ENCODE measurements around the gene CYP3A7.

The CYP3A7 gene

DNA sequence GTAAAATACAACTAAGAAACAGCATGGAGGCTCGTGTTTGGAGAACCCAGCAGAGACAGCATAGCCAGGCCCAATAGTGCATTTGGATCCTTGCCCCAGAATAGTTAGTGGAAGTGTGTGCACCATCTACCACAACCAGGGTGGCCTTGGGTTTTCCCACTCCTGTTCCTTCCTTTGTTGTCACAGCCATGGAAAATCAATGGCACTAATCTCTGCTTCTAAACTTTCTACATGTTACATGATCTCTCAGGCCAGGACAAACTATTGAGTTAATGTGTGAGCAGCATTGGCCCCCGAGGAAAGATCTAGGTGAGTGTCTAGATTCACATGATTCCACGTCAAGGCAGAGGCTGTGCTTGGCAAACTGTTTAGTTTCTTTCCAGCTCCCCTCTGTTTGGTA lies 2.0 kb downstream of the CYP3A7 start:
- TF ChIP-seq, protein P1, sequence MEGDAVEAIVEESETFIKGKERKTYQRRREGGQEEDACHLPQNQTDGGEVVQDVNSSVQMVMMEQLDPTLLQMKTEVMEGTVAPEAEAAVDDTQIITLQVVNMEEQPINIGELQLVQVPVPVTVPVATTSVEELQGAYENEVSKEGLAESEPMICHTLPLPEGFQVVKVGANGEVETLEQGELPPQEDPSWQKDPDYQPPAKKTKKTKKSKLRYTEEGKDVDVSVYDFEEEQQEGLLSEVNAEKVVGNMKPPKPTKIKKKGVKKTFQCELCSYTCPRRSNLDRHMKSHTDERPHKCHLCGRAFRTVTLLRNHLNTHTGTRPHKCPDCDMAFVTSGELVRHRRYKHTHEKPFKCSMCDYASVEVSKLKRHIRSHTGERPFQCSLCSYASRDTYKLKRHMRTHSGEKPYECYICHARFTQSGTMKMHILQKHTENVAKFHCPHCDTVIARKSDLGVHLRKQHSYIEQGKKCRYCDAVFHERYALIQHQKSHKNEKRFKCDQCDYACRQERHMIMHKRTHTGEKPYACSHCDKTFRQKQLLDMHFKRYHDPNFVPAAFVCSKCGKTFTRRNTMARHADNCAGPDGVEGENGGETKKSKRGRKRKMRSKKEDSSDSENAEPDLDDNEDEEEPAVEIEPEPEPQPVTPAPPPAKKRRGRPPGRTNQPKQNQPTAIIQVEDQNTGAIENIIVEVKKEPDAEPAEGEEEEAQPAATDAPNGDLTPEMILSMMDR (IDR thresholded peaks at IDR 0.05), result no peak

DNA sequence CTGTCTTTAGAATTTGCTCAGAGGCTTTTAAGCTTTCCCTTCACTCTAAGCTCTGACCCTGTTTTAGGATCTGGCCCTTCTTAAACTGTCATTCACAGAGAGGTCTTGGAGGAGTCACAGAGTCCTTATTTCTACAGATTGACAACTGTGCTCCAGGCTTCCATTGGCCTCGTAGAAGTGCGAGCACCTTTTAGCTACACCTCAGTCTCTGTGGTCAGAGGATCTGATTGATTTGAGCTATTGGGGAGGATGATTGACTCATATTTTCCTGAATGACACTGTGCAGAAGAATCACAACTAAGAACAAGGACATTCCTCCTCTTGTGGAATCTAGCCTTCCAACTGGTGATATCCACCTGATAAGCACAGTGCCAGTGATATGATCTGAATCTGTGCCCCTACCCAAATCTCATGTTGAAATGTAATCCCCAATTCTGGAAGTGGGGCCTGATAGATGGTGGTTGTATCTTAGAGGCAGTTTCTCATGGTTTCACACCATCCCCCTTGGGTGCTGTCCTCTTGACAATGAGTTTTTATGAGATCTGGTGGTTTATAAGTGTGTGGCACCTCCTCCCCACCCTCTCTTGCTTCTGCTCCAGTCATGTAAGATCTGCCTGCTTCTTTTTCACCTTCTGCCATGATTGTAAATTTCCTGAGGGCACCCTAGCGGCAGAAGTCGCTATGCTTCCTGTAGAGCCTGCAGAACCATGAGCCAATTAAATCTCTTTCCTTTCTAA lies 3.2 kb downstream of the CYP3A7 start:
- TF ChIP-seq, protein P1 (IDR thresholded peaks at IDR 0.05), result no peak

DNA sequence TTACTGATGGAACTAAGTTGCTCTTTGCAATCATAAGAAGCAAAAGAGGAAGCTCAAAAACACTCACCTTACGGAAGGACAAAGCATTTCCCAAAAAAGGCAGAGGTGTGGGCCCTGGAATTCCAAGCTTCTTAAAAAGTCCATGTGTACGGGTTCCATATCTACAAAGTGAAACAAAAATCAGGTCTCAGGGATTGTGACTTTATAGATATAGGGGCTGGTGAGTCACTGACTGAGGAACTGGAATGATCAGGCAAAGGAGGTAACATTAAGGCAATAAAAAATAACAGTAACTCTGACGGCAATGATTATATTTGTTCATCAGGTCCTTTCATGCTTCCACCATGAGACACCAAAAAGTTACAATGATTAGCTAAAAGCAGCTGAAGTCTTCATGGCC lies 4.0 kb downstream of the CYP3A7 start:
- TF ChIP-seq, protein P1 (IDR thresholded peaks at IDR 0.05), result no peak

GRCh38 chr7:99730238-99730810 lies 4.7 kb downstream of the CYP3A7 start:
- TF ChIP-seq, protein P1 (IDR thresholded peaks at IDR 0.05), result no peak

GRCh38 chr7:99729486-99730237 lies 5.3 kb downstream of the CYP3A7 start:
- TF ChIP-seq, protein P1 (IDR thresholded peaks at IDR 0.05), result no peak

- TF ChIP-seq, protein P1 (IDR thresholded peaks at IDR 0.05), result no peak
These were observed 6.4 kb downstream of the CYP3A7 start for GRCh38 chr7:99728615-99729014.

DNA sequence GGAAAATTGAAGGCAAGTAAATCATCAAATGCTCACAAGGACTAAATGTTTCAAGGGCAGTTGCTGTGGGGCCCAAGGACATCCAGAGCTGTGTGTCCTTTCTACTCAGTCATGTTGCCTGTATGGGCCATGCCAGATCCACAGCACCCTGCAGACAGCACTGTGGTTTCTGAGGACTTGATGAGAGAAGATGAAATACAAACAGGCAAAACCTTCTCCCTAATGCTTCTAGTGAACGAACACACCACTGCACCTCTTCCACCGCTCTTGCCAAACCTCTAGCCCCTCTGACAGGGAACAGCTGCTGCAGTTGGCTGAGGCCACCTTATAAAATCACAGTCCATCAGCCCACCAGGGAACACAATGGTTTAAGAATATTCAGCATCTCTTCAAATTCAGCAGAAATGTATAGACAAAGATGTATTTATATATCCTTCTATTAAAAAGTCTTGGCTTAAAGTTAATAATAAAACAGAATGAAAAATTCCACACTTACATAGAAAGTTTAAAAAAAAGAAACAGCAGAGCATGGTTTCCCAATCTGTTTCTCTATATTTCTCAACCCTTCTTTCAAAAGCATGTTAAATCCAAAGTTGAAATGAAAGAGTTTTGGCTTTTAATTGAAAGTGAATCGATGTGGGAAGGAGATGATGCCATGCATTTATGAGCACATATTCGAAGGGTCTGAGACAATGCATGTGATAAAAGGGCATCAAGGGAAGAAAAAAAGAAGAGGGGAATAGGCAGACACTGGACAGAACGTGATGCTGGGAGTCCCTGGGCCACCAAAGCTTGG lies 14.0 kb downstream of the CYP3A7 start:
- TF ChIP-seq, protein P1 (IDR thresholded peaks at IDR 0.05), result no peak
